B cell (primary cell): Measurements from ENCODE around the gene ZP3. TPM values are rescaled to one million over a fixed set of nuclear protein-coding genes. Genes with fewer than 3 reads are reported as not detected.
"Not testable (repeated sequence)": the region's sequence is repeated elsewhere in the genome, so short reads cannot be mapped to it uniquely, and the experiment has no call there.

Experiments
- ATAC-seq: fragments of 200-7000 bp; cut with Tn5 transposase; one replicate; pipeline ENCODE4 v1.10.0; 2021; ENCODE audit warnings: low read depth, mild to moderate bottlenecking, moderate number of reproducible peaks, moderate library complexity
- CTCF ChIA-PET: fragments of 350-600 bp; sonication (Branson Sonifier 250); formaldehyde crosslinking; loops from one replicate; lab custom pipeline; 2021; ENCODE audit warnings: antibody characterized with exemption, inconsistent platforms; lab: Charles Lee
- POLR2A ChIA-PET: fragments of 350-600 bp; sonication (Branson Sonifier 250); formaldehyde crosslinking; loops from one replicate; lab custom pipeline; 2021; ENCODE audit warnings: antibody characterized with exemption; lab: Charles Lee
- DNase-seq: peaks from one replicate; pipeline ENCODE4 v3.0.0; 2013
- H2AFZ ChIP-seq: 2 replicates; pipeline ENCODE4 v1.6.1; 2012; ENCODE audit warnings: mild to moderate bottlenecking, low read depth, low read length; ENCODE audit not compliant: insufficient read depth, poor library complexity, severe bottlenecking
- H3K27ac ChIP-seq, 2 donors: 1 replicate in 1 of 2; 2 replicates in 1 of 2; pipeline ENCODE4 v1.5.1; 2012 to 2013; ENCODE audit warnings: low read length in 2 of 2, mild to moderate bottlenecking in 2 of 2, moderate library complexity in 1 of 2
- H3K27me3 ChIP-seq, 4 experiments: fragments of 200-600 bp in 1 of 4; sonication (generic) in 1 of 4; replicated peaks in 1 of 4; 1 replicate in 2 of 4; 2 replicates in 2 of 4; pipeline versions ENCODE4 v1.6.1 to v1.7.0; 2013 to 2016; ENCODE audit warnings: low read length in 3 of 4, mild to moderate bottlenecking in 2 of 4, mixed read lengths in 1 of 4, moderate library complexity in 1 of 4; ENCODE audit not compliant: insufficient read depth in 4 of 4, control insufficient read depth in 3 of 4; ENCODE audit errors: control extremely low read depth in 1 of 4
- H3K36me3 ChIP-seq, 2 experiments: replicated peaks in 1 of 2; 1 replicate in 1 of 2; 2 replicates in 1 of 2; pipeline versions ENCODE4 v1.6.1 to v1.7.1; 2013; ENCODE audit warnings: low read length in 1 of 2; ENCODE audit not compliant: insufficient read depth in 2 of 2, control insufficient read depth in 1 of 2; ENCODE audit errors: control extremely low read depth in 1 of 2, extremely low read depth in 1 of 2
- H3K4me1 ChIP-seq, 2 donors: fragments of 200-600 bp in 1 of 2; sonication (generic) in 1 of 2; 1 replicate in 1 of 2; 2 replicates in 1 of 2; pipeline versions ENCODE4 v1.5.1 to v1.6.1; 2013 to 2017; ENCODE audit warnings: low read length in 2 of 2; ENCODE audit not compliant: control insufficient read depth in 2 of 2, insufficient read depth in 2 of 2
- H3K4me2 ChIP-seq: replicated peaks from 2 replicates; pipeline ENCODE3; 2012; ENCODE audit warnings: mild to moderate bottlenecking, low read depth, low read length; ENCODE audit not compliant: poor library complexity, severe bottlenecking
- H3K4me3 ChIP-seq, 5 experiments: fragments of 200-600 bp in 1 of 5; sonication (generic) in 1 of 5; 1 replicate in 3 of 5; 2 replicates in 2 of 5; pipeline versions ENCODE4 v1.5.1 to v1.7.0; 2011 to 2016; ENCODE audit warnings: low read length in 4 of 5, mild to moderate bottlenecking in 4 of 5, low read depth in 2 of 5, control low read depth in 1 of 5, moderate library complexity in 1 of 5; ENCODE audit not compliant: insufficient read depth in 1 of 5; ENCODE audit errors: control extremely low read depth in 1 of 5, extremely low read depth in 1 of 5
- H3K79me2 ChIP-seq: fragments of 200-600 bp; sonication (generic); one replicate; pipeline ENCODE4 v1.6.0; 2016; ENCODE audit warnings: low read length; ENCODE audit not compliant: control insufficient read depth, insufficient read depth
- H3K9ac ChIP-seq: fragments of 200-600 bp; sonication (generic); 2 replicates; pipeline ENCODE4 v1.6.1; 2017; ENCODE audit warnings: mild to moderate bottlenecking, low read length, moderate library complexity
- H3K9me3 ChIP-seq, 3 donors: one replicate each; pipeline versions ENCODE4 v1.6.1 to v1.7.1; 2013; ENCODE audit warnings: low read length in 2 of 3; ENCODE audit not compliant: control insufficient read depth in 2 of 3, insufficient read depth in 1 of 3; ENCODE audit errors: control extremely low read depth in 1 of 3
- H4K20me1 ChIP-seq: 2 replicates; pipeline ENCODE4 v1.6.0; 2012; ENCODE audit warnings: mild to moderate bottlenecking, low read length; ENCODE audit not compliant: insufficient read depth, control insufficient read depth, poor library complexity, severe bottlenecking
- H3K27ac Mint-ChIP-seq: one replicate; pipeline ENCODE4 v1.8.0; 2021; ENCODE audit warnings: mixed read lengths
- H3K27me3 Mint-ChIP-seq: one replicate; pipeline ENCODE4 v1.8.0; 2021; ENCODE audit warnings: mixed read lengths
- H3K4me1 Mint-ChIP-seq: one replicate; pipeline ENCODE4 v1.8.0; 2021; ENCODE audit warnings: mixed read lengths
- H3K4me3 Mint-ChIP-seq: one replicate; pipeline ENCODE4 v1.8.0; 2021; ENCODE audit warnings: mixed read lengths
- H3K9me3 Mint-ChIP-seq: one replicate; pipeline ENCODE4 v1.8.0; 2022; ENCODE audit warnings: mixed read lengths; ENCODE audit not compliant: insufficient read depth
- WGBS: methylation state at CpG from one replicate; pipeline ENCODE4 v1.1.5; 2013; ENCODE audit warnings: missing lambda C conversion rate; ENCODE audit not compliant: insufficient coverage; 5-methylcytosine and 5-hydroxymethylcytosine counted together
- intact Hi-C: fragments of 100-400 bp; cut with micrococcal nuclease; formaldehyde crosslinking; loops from one replicate; pipeline ENCODE4 v1.10.0; 2022
- polyA plus RNA-seq: library from polyadenylated mRNA; depleted of rRNA; stranded (reverse); fragments of >200 nt; gene quantifications from 2 replicates; pipeline ENCODE4 v1.2.3, GENCODE V29; 2012
- total RNA-seq, 2 donors: library from RNA; stranded (reverse); fragments of 120-200 nt in 1 of 2; gene quantifications; 1 replicate in 1 of 2; 2 replicates in 1 of 2; pipeline versions ENCODE4 v1.2.3 to v1.2.4, GENCODE V29; 2013 to 2022

The ZP3 gene
- total and polyA plus RNA-seq, 2 donors (not counting 1 experiment from before 2014, with no cell fraction given): 0.64 to 4.4 TPM

DNA sequence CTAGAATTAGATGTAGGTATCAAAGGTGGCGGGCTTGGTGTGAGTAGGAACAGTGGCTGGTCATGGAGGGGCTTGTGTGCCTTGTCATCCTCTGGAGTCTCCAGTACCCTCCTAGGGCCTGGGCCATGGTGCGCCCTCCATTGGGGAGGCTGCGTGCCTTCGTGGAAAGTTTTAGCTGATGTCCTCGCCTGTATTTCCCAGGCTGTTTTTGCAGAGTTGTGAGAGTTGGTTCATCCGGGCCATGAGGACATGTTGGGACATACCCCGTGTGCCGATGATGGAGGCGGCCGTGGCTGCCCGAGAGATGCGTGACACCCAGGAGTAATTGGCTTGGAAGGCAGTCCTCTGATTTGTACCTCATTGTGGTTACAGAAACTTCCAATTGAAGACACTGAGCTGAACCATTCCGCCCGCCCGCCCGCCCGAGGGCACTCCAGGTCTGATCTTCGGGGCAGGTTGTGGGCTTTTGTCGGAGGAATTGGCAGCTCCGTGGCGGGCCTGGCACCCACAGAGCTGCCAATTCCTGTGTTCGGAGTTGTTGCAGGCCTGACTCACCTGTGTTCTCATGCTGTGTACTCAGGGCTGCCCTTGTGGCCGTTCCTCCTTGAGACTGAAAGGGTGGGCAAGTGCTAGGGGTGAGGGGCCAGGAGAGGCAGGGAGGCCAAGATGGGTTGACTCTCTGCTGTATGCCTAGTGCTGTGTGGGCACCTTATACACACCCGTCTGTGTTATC, 52.2 kb downstream of the ZP3 start:
- POLR2A ChIA-PET, H3K4me1 ChIP-seq, H3K27ac ChIP-seq, CTCF ChIA-PET, H2AFZ ChIP-seq, H3K27ac Mint-ChIP-seq, DNase-seq, H3K9me3 ChIP-seq, H3K4me2 ChIP-seq, H3K4me3 Mint-ChIP-seq, H3K79me2 ChIP-seq, H3K36me3 ChIP-seq, H3K9me3 Mint-ChIP-seq, H3K9ac ChIP-seq, H3K4me3 ChIP-seq, H3K27me3 ChIP-seq, ATAC-seq, H4K20me1 ChIP-seq, intact Hi-C loops, H3K4me1 Mint-ChIP-seq, H3K27me3 Mint-ChIP-seq: not testable (repeated sequence)
- WGBS: 100% methylated on average over 5 of the region's 24 CpGs

- H3K27me3 Mint-ChIP-seq, H3K9me3 Mint-ChIP-seq, ATAC-seq, CTCF ChIA-PET, H4K20me1 ChIP-seq, H3K4me1 Mint-ChIP-seq, DNase-seq, H3K9ac ChIP-seq, intact Hi-C loops, H3K79me2 ChIP-seq, H3K4me1 ChIP-seq, POLR2A ChIA-PET, H3K9me3 ChIP-seq, H3K36me3 ChIP-seq, H3K27ac Mint-ChIP-seq, H3K4me3 Mint-ChIP-seq, H3K4me2 ChIP-seq, H3K4me3 ChIP-seq, H2AFZ ChIP-seq, H3K27ac ChIP-seq, H3K27me3 ChIP-seq: not testable (repeated sequence)
- no CpG with 5 or more reads among the region's 11 CpGs for WGBS
These were observed 54.9 kb downstream of the ZP3 start for GRCh38 chr7:76479628-76480027.

GRCh38 chr7:76480403-76481253, 55.9 kb downstream of the ZP3 start:
- H3K27me3 Mint-ChIP-seq, H3K4me3 ChIP-seq, ATAC-seq, H3K4me3 Mint-ChIP-seq, H3K27me3 ChIP-seq, intact Hi-C loops, H3K4me1 Mint-ChIP-seq, H3K36me3 ChIP-seq, H3K4me2 ChIP-seq, H3K9me3 ChIP-seq, H3K9ac ChIP-seq, H2AFZ ChIP-seq, CTCF ChIA-PET, POLR2A ChIA-PET, H3K9me3 Mint-ChIP-seq, H3K79me2 ChIP-seq, H3K27ac ChIP-seq, H3K4me1 ChIP-seq, H4K20me1 ChIP-seq, H3K27ac Mint-ChIP-seq, DNase-seq: not testable (repeated sequence)
- WGBS: 90% methylated on average over 10 of the region's 29 CpGs

- H3K27me3 ChIP-seq, H3K36me3 ChIP-seq, H3K4me2 ChIP-seq, H3K9ac ChIP-seq, H3K9me3 ChIP-seq, H3K27ac ChIP-seq, H3K9me3 Mint-ChIP-seq, H2AFZ ChIP-seq, POLR2A ChIA-PET, H3K4me1 Mint-ChIP-seq, H3K4me3 ChIP-seq, H3K27ac Mint-ChIP-seq, CTCF ChIA-PET, H3K4me1 ChIP-seq, intact Hi-C loops, H3K4me3 Mint-ChIP-seq, ATAC-seq, DNase-seq, H3K79me2 ChIP-seq, H4K20me1 ChIP-seq, H3K27me3 Mint-ChIP-seq: not testable (repeated sequence)
- WGBS: 98% methylated on average over 14 of the region's 24 CpGs
These were observed 57.9 kb downstream of the ZP3 start for GRCh38 chr7:76482660-76483059.
